ENCODE measurements around the gene FBXO7.

DNA sequence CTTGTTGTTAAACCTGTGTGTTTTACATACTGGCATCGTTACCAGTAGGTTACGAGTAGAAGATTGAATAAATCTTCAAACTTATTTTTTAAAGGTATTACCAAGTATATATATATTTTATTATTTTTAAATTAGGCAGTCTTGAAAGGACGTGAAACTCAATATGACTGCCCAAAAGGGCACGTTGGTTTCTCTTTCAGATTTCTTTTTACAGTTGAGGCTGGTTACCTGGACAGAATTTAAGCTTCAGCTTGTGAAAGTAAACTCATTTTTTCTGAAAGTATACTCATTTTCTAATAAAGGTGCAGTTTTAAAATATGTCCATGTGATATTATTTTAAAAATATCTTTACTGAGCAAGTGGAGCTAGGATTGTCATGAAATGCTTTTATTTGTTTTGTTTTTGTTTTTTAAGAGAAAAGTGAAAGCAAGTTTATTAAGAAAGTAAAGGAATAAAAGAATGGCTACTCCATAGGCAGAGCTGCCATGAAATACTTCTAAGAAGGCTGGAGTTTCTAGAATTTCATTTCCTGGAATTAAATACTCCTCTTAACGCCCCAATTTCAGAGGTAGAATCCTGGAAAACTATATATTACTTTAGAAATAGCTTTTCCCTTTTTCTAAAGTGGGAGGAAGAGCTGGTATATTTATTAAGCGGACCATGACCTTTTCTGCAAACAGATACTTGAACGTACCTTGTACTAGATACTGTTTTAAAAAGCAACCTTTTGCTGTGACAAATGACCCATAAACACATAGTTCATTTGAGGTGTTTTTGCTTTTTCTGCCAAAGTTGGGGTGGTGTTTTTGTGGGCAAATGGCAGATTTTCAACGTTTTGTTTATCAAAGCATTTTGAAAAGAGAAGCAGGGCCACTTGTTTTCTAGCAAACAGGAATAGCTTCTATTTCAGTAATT, 1.9 kb downstream of the FBXO7 start:
- TF ChIP-seq CTCF (IDR thresholded peaks at IDR 0.05): no peak
- TF ChIP-seq POLR2A (IDR thresholded peaks at IDR 0.05): no peak
- TF ChIP-seq POLR2AphosphoS5 (IDR thresholded peaks at IDR 0.05): no peak

All from prostate gland (tissue), 2 donors.